HepG2 (cell line): ENCODE data around the gene ZNF491. TPM values are rescaled to one million over a fixed set of nuclear protein-coding genes. Genes with fewer than 3 reads are reported as not detected.
A peak's percentile ranks its signal among the peaks of the same experiment; 100 is the strongest.

Source experiments
- AHDC1 ChIP-seq: sonication (generic); formaldehyde crosslinking; IDR thresholded peaks from 2 replicates; pipeline ENCODE4 v1.5.1; 2020; ENCODE audit warnings: mild to moderate bottlenecking, missing genetic modification reagents, borderline replicate concordance
- EP300 ChIP-seq, 3 experiments: sonication (generic) in 1 of 3; formaldehyde crosslinking in 1 of 3; IDR thresholded peaks; 2 replicates each; pipeline versions ENCODE4 v1.5.1 to v1.6.1; 2011 to 2020; ENCODE audit warnings: low read depth in 2 of 3, low read length in 2 of 3, borderline replicate concordance in 1 of 3, improper control_type of control experiment in 1 of 3, mild to moderate bottlenecking in 1 of 3, missing genetic modification reagents in 1 of 3, moderate library complexity in 1 of 3
- FOXA3 ChIP-seq: IDR thresholded peaks from 2 replicates; pipeline ENCODE4 v1.6.1; 2016; ENCODE audit warnings: missing genetic modification reagents, missing compliant biosample characterization
- MIER3 ChIP-seq: IDR thresholded peaks from 2 replicates; pipeline ENCODE4 v1.6.1; 2016; ENCODE audit warnings: missing compliant biosample characterization, borderline replicate concordance
- MXD4 ChIP-seq: IDR thresholded peaks from 2 replicates; pipeline ENCODE4 v1.6.1; 2016; ENCODE audit warnings: mild to moderate bottlenecking, missing biosample characterization, missing genetic modification reagents
- PAWR ChIP-seq: sonication (generic); formaldehyde crosslinking; IDR thresholded peaks from 2 replicates; pipeline ENCODE4 v1.4.0; 2020; ENCODE audit warnings: missing genetic modification reagents, mild to moderate bottlenecking, borderline replicate concordance
- RARA ChIP-seq: IDR thresholded peaks from 2 replicates; pipeline ENCODE4 v1.6.1; 2016; ENCODE audit warnings: missing genetic modification reagents, missing compliant biosample characterization
- SIN3A ChIP-seq: IDR thresholded peaks from 2 replicates; pipeline ENCODE4 v1.6.1; 2011; ENCODE audit warnings: low read depth, mild to moderate bottlenecking, control low read depth, low read length, borderline replicate concordance
- ZNF263 ChIP-seq: sonication (generic); formaldehyde crosslinking; IDR thresholded peaks from 2 replicates; pipeline ENCODE4 v1.4.0; 2020; ENCODE audit warnings: missing genetic modification reagents
- polyA plus RNA-seq, 8 experiments: library from polyadenylated mRNA; depleted of rRNA in 3 of 8; stranded (reverse) in 7 of 8; unstranded in 1 of 8; fragments of >200 nt; fragmentation: Illumina TruSeq in 4 of 8; extraction: Trizol in 4 of 8; gene quantifications; 2 replicates each; pipeline versions ENCODE4 v1.2.1 to v1.2.3, GENCODE V29; 2011 to 2016; ENCODE audit warnings: low read depth in 4 of 8, missing spikeins in 1 of 8, mixed read lengths in 1 of 8; ENCODE audit not compliant: insufficient read depth in 1 of 8
- total RNA-seq, 5 experiments: library from RNA; depleted of rRNA; stranded (reverse); fragments of >200 nt; fragmentation: Illumina TruSeq; extraction: Trizol; gene quantifications; 2 replicates each; pipeline ENCODE4 v1.2.3, GENCODE V29; 2016; ENCODE audit warnings: low read depth in 1 of 5
- TF ChIP-seq, protein P1 (sequence below): sonication (generic); formaldehyde crosslinking; IDR thresholded peaks from 2 replicates; pipeline ENCODE4 v1.4.0; 2020; ENCODE audit warnings: missing genetic modification reagents, mild to moderate bottlenecking, borderline replicate concordance
- TF ChIP-seq, protein P2 (sequence below): sonication (generic); formaldehyde crosslinking; IDR thresholded peaks from 2 replicates; pipeline ENCODE4 v1.5.0; 2020; ENCODE audit warnings: missing genetic modification reagents, mild to moderate bottlenecking, borderline replicate concordance
- TF ChIP-seq, protein P3 (sequence below): IDR thresholded peaks from 2 replicates; pipeline ENCODE4 v1.6.1; 2018; ENCODE audit warnings: missing genetic modification reagents
- TF ChIP-seq, protein P4 (sequence below): IDR thresholded peaks from 2 replicates; pipeline ENCODE4 v1.6.1; 2018; ENCODE audit warnings: missing genetic modification reagents, mild to moderate bottlenecking, missing compliant biosample characterization

Gene ZNF491
- total and polyA plus RNA-seq, 2 of the 13 experiments (the other 11 are each of a cell fraction or from before 2014, with no cell fraction given) = 0.57 to 2.2 TPM

DNA sequence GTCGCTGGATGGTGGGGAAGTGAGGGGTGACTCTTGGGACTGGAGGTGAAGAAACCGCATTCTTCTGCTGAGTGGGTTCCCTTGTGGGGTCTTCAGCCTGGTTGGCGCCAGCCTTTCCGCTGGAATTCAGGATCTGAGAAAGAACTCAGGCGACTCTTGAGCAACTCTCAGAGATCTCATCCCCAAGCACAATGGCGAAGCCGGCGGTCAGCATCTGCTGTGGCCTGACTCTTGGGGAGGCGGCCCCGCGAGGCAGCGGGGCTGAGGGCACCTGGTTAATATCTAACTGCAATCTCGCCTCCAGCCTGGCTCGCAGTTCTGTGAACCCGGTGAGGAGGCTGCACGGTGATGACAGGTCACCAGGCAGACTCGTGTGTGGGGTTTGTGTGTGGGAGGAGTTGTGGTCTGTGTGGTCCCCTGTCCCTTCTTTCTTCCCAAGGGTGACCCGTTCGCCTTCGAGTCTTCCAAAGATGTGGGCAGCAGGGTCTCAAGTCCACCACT lies 30.6 kb upstream of the ZNF491 start (continued):
- TF ChIP-seq, protein P1, sequence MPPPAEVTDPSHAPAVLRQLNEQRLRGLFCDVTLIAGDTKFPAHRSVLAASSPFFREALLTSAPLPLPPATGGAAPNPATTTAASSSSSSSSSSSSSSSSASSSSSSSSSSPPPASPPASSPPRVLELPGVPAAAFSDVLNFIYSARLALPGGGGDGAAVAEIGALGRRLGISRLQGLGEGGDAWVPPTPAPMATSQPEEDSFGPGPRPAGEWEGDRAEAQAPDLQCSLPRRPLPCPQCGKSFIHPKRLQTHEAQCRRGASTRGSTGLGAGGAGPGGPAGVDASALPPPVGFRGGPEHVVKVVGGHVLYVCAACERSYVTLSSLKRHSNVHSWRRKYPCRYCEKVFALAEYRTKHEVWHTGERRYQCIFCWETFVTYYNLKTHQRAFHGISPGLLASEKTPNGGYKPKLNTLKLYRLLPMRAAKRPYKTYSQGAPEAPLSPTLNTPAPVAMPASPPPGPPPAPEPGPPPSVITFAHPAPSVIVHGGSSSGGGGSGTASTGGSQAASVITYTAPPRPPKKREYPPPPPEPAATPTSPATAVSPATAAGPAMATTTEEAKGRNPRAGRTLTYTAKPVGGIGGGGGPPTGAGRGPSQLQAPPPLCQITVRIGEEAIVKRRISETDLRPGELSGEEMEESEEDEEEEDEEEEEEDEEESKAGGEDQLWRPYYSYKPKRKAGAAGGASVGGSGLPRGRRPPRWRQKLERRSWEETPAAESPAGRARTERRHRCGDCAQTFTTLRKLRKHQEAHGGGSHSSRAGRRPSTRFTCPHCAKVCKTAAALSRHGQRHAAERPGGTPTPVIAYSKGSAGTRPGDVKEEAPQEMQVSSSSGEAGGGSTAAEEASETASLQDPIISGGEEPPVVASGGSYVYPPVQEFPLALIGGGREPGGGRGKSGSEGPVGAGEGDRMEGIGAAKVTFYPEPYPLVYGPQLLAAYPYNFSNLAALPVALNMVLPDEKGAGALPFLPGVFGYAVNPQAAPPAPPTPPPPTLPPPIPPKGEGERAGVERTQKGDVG (CRISPR knock-in tag) = no peak
- TF ChIP-seq, protein P2, sequence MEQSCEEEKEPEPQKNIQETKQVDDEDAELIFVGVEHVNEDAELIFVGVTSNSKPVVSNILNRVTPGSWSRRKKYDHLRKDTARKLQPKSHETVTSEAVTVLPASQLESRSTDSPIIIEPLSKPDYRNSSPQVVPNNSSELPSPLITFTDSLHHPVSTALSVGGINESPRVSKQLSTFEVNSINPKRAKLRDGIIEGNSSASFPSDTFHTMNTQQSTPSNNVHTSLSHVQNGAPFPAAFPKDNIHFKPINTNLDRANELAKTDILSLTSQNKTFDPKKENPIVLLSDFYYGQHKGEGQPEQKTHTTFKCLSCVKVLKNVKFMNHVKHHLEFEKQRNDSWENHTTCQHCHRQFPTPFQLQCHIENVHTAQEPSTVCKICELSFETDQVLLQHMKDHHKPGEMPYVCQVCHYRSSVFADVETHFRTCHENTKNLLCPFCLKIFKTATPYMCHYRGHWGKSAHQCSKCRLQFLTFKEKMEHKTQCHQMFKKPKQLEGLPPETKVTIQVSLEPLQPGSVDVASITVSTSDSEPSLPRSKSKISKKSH (CRISPR knock-in tag) = no peak
- no peak for TF ChIP-seq AHDC1
- no peak for TF ChIP-seq EP300 (IDR thresholded peaks at IDR 0.05; ENCODE audit: low read depth in 2 of 2, low read length in 2 of 2)
- TF ChIP-seq EP300 (CRISPR knock-in tag; IDR thresholded peaks at IDR 0.05; ENCODE audit: borderline replicate concordance) = peak; percentile 17; the same call in 1 of the 2 replicates
- peak; percentile 69; the same call in 1 of the 2 replicates for TF ChIP-seq SIN3A
- TF ChIP-seq, protein P3, sequence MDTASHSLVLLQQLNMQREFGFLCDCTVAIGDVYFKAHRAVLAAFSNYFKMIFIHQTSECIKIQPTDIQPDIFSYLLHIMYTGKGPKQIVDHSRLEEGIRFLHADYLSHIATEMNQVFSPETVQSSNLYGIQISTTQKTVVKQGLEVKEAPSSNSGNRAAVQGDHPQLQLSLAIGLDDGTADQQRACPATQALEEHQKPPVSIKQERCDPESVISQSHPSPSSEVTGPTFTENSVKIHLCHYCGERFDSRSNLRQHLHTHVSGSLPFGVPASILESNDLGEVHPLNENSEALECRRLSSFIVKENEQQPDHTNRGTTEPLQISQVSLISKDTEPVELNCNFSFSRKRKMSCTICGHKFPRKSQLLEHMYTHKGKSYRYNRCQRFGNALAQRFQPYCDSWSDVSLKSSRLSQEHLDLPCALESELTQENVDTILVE (CRISPR knock-in tag) = 0 out of 2 replicates have a peak, but pooled peaks have one; percentile 23
- peak; percentile 26 for TF ChIP-seq FOXA3
- 0 out of 2 replicates have a peak, but pooled peaks have one; percentile 44 for TF ChIP-seq ZNF263 (CRISPR knock-in tag)
- peak; percentile 47; the same call in 1 of the 2 replicates for TF ChIP-seq RARA (CRISPR knock-in tag)
- TF ChIP-seq, protein P4, sequence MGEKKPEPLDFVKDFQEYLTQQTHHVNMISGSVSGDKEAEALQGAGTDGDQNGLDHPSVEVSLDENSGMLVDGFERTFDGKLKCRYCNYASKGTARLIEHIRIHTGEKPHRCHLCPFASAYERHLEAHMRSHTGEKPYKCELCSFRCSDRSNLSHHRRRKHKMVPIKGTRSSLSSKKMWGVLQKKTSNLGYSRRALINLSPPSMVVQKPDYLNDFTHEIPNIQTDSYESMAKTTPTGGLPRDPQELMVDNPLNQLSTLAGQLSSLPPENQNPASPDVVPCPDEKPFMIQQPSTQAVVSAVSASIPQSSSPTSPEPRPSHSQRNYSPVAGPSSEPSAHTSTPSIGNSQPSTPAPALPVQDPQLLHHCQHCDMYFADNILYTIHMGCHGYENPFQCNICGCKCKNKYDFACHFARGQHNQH (CRISPR knock-in tag) = peak; percentile 60; the same call in 1 of the 2 replicates
- peak; percentile 59; the same call in 1 of the 2 replicates for TF ChIP-seq MXD4 (CRISPR knock-in tag)
- TF ChIP-seq MIER3 (CRISPR knock-in tag) = no peak
- no peak for TF ChIP-seq PAWR (CRISPR knock-in tag)
